PC-3 (cell line): ENCODE data around the gene FBXL4. TPM values are rescaled to one million over a fixed set of nuclear protein-coding genes. Genes with fewer than 3 reads are reported as not detected.

ENCODE experiments used
- ATAC-seq: fragments of 200-7000 bp; cut with Tn5 transposase; 2 replicates; pipeline ENCODE4 v1.9.1; 2020; ENCODE audit warnings: mild to moderate bottlenecking, moderate library complexity
- BruUV-seq: library from RNA; stranded (reverse); fragments of 400-500 nt; replicated peaks from 2 replicates; lab custom pipeline; 2021; lab: Mats Ljungman, UMichigan
- CTCF ChIA-PET: fragments of 300-600 bp; sonication (Branson Sonifier 250); formaldehyde crosslinking; loops from one replicate; lab custom pipeline; 2022; ENCODE audit warnings: antibody characterized with exemption; lab: Charles Lee
- POLR2A ChIA-PET: fragments of 300-600 bp; sonication (Branson Sonifier 250); formaldehyde crosslinking; loops from one replicate; lab custom pipeline; 2022; ENCODE audit warnings: antibody characterized with exemption; ENCODE audit not compliant: unreplicated experiment; lab: Charles Lee
- DNase-seq: peaks from one replicate; pipeline ENCODE4 v3.0.0-alpha.2; 2015
- H2AFZ ChIP-seq: fragments of 300-600 bp; sonication (generic); 2 replicates; pipeline ENCODE4 v1.6.0; 2016; ENCODE audit warnings: antibody characterized with exemption, low read length
- H3F3A ChIP-seq: fragments of 300-600 bp; sonication (generic); one replicate; pipeline ENCODE4 v1.6.0; 2017; ENCODE audit warnings: antibody characterized with exemption, low read length, control low read depth, mild to moderate bottlenecking; ENCODE audit not compliant: unreplicated experiment
- H3K27ac ChIP-seq: fragments of 300-600 bp; sonication (generic); 2 replicates; pipeline ENCODE4 v1.5.1; 2016; ENCODE audit warnings: mild to moderate bottlenecking, low read length
- H3K27me3 ChIP-seq: fragments of 300-600 bp; sonication (generic); 2 replicates; pipeline ENCODE4 v1.6.1; 2016; ENCODE audit warnings: low read length, mixed read lengths
- H3K36me3 ChIP-seq: fragments of 300-600 bp; sonication (generic); 2 replicates; pipeline ENCODE4 v1.6.1; 2016; ENCODE audit warnings: low read depth, mixed run types, low read length, mixed read lengths
- H3K4me1 ChIP-seq: fragments of 300-600 bp; sonication (generic); 2 replicates; pipeline ENCODE4 v1.5.1; 2016; ENCODE audit warnings: low read length; ENCODE audit not compliant: insufficient read depth
- H3K4me2 ChIP-seq: fragments of 300-600 bp; sonication (generic); 2 replicates; pipeline ENCODE4 v1.6.0; 2016; ENCODE audit warnings: low read length
- H3K4me3 ChIP-seq: fragments of 300-600 bp; sonication (generic); 2 replicates; pipeline ENCODE4 v1.5.1; 2016; ENCODE audit warnings: mild to moderate bottlenecking, low read length, mixed read lengths
- H3K79me2 ChIP-seq: fragments of 300-600 bp; sonication (generic); 2 replicates; pipeline ENCODE4 v1.6.1; 2017; ENCODE audit warnings: low read length, mixed read lengths
- H3K9ac ChIP-seq: fragments of 300-600 bp; sonication (generic); 2 replicates; pipeline ENCODE4 v1.6.0; 2016; ENCODE audit warnings: mild to moderate bottlenecking, low read length
- H3K9me2 ChIP-seq: fragments of 300-600 bp; sonication (generic); replicated peaks from 2 replicates; pipeline ENCODE4 v1.6.1; 2016; ENCODE audit warnings: mixed run types, low read length, mixed read lengths
- H3K9me3 ChIP-seq: fragments of 300-600 bp; sonication (generic); 2 replicates; pipeline ENCODE4 v1.6.1; 2016; ENCODE audit warnings: low read length, mixed read lengths
- H4K20me1 ChIP-seq: fragments of 300-600 bp; sonication (generic); 2 replicates; pipeline ENCODE4 v1.6.1; 2016; ENCODE audit warnings: low read length, mixed read lengths
- EZH2 ChIP-seq: fragments of 300-600 bp; sonication (generic); IDR thresholded peaks from one replicate; pipeline ENCODE4 v1.6.1; 2017; ENCODE audit warnings: antibody characterized with exemption, mild to moderate bottlenecking, low read length; ENCODE audit not compliant: unreplicated experiment
- EZH2phosphoT487 ChIP-seq: fragments of 300-600 bp; sonication (generic); IDR thresholded peaks from 2 replicates; pipeline ENCODE4 v1.6.1; 2018; ENCODE audit warnings: mild to moderate bottlenecking, antibody characterized with exemption, low read length, borderline replicate concordance
- intact Hi-C: fragments of 100-400 bp; cut with micrococcal nuclease; formaldehyde crosslinking; loops from 2 replicates; pipeline ENCODE4 v1.9.0; 2023
- total RNA-seq: library from RNA; depleted of rRNA; stranded (reverse); fragments of >200 nt; gene quantifications from 2 replicates; pipeline ENCODE4 v1.2.3, GENCODE V29; 2014
- TF ChIP-seq, protein P1 (sequence below): fragments of 300-600 bp; sonication (generic); conservative IDR thresholded peaks from 2 replicates; pipeline ENCODE4 v1.5.1; 2017; ENCODE audit warnings: antibody characterized with exemption, low read depth, mild to moderate bottlenecking, low read length

The FBXL4 gene
- total RNA-seq, 1 experiment from 2014 or later, result 3.8 TPM

GRCh38 chr6:98828211-98828788, 119.4 kb downstream of the FBXL4 start:
- Histone ChIP-seq H3K9me3 (no peaks in the 10 kb centered on the region), H4K20me1 (no peaks in the 10 kb centered on the region), H3K9ac (no peak overlapping the region), H3F3A (no peaks in the 10 kb centered on the region), H3K4me3 (no peak overlapping the region), H3K79me2 (no peaks in the 10 kb centered on the region), H3K4me2 (no peak overlapping the region), H3K27me3 (peaks cover 91% of the 10 kb centered on the region), H3K9me2 (no peaks in the 10 kb centered on the region), H3K4me1 (no peaks in the 10 kb centered on the region; the same call in 1 of the 2 replicates), H3K27ac (no peak overlapping the region), H2AFZ (no peak overlapping the region), H3K36me3 (no peaks in the 10 kb centered on the region)
- no TSS peak for BruUV-seq
- ATAC-seq (no peak), DNase-seq (no peak)
- ChIA-PET POLR2A (no interaction called here), CTCF (no interaction called here)
- TF ChIP-seq EZH2phosphoT487, result no peak
- TF ChIP-seq EZH2, result no peak
- TF ChIP-seq, protein P1, sequence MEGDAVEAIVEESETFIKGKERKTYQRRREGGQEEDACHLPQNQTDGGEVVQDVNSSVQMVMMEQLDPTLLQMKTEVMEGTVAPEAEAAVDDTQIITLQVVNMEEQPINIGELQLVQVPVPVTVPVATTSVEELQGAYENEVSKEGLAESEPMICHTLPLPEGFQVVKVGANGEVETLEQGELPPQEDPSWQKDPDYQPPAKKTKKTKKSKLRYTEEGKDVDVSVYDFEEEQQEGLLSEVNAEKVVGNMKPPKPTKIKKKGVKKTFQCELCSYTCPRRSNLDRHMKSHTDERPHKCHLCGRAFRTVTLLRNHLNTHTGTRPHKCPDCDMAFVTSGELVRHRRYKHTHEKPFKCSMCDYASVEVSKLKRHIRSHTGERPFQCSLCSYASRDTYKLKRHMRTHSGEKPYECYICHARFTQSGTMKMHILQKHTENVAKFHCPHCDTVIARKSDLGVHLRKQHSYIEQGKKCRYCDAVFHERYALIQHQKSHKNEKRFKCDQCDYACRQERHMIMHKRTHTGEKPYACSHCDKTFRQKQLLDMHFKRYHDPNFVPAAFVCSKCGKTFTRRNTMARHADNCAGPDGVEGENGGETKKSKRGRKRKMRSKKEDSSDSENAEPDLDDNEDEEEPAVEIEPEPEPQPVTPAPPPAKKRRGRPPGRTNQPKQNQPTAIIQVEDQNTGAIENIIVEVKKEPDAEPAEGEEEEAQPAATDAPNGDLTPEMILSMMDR, result no peak
- intact Hi-C loops, result no loop called here

GRCh38 chr6:98827295-98828159, 120.2 kb downstream of the FBXL4 start:
- H2AFZ ChIP-seq, result no peak overlapping the region
- intact Hi-C loops, result no loop called here
- H3K27me3 ChIP-seq, result peaks cover 85% of the 10 kb centered on the region
- H3F3A ChIP-seq, result no peaks in the 10 kb centered on the region
- H3K4me3 ChIP-seq, result no peak overlapping the region
- H3K79me2 ChIP-seq, result no peaks in the 10 kb centered on the region
- TF ChIP-seq, protein P1, result no peak
- TF ChIP-seq EZH2, result no peak
- TF ChIP-seq EZH2phosphoT487, result no peak
- DNase-seq (no peak), ATAC-seq (no peak)
- ChIA-PET CTCF (no interaction called here), POLR2A (no interaction called here)
- no peak overlapping the region for H3K27ac ChIP-seq
- no peak overlapping the region for H3K4me2 ChIP-seq
- no peaks in the 10 kb centered on the region for H4K20me1 ChIP-seq
- no peaks in the 10 kb centered on the region for H3K9me2 ChIP-seq
- BruUV-seq, result no TSS peak
- H3K36me3 ChIP-seq, result no peaks in the 10 kb centered on the region
- H3K9ac ChIP-seq, result no peak overlapping the region
- no peaks in the 10 kb centered on the region for H3K9me3 ChIP-seq
- H3K4me1 ChIP-seq, result no peaks in the 10 kb centered on the region
